H4 (cell line): ENCODE data around the gene DNAH14. TPM values are rescaled to one million over a fixed set of nuclear protein-coding genes. Genes with fewer than 3 reads are reported as not detected.
"Not testable (repeated sequence)": the region's sequence is repeated elsewhere in the genome, so short reads cannot be mapped to it uniquely, and the experiment has no call there.

Source experiments
- DNase-seq: peaks from one replicate; pipeline ENCODE4 v3.0.0-alpha.2; 2015; ENCODE audit warnings: low spot score
- total RNA-seq: library from RNA; depleted of rRNA; stranded (reverse); fragments of >200 nt; shearing (Covaris generic); gene quantifications from 2 replicates; pipeline ENCODE4 v1.2.3, GENCODE V29; 2014

The DNAH14 gene
- total RNA-seq, 1 experiment from 2014 or later, result not detected

GRCh38 chr1:225152061-225152460 lies 222.6 kb downstream of the DNAH14 start:
- no peak for DNase-seq

GRCh38 chr1:225155555-225155954 lies 226.1 kb downstream of the DNAH14 start:
- DNase-seq, result no peak

- DNase-seq, result peak; percentile 64
Measured at GRCh38 chr1:225156254-225156653, 226.8 kb downstream of the DNAH14 start.

GRCh38 chr1:225158291-225158690 lies 228.8 kb downstream of the DNAH14 start:
- no peak for DNase-seq

- no peak for DNase-seq
Measured at GRCh38 chr1:225159793-225160192, 230.3 kb downstream of the DNAH14 start.

GRCh38 chr1:225177409-225177808 lies 247.9 kb downstream of the DNAH14 start:
- not testable (repeated sequence) for DNase-seq

- DNase-seq, result no peak
Measured at GRCh38 chr1:225179686-225180085, 250.2 kb downstream of the DNAH14 start.

GRCh38 chr1:225182716-225183115 lies 253.2 kb downstream of the DNAH14 start:
- DNase-seq, result no peak

- DNase-seq, result no peak
Measured at GRCh38 chr1:225191199-225191753, 261.8 kb downstream of the DNAH14 start.

- no peak for DNase-seq
Measured at GRCh38 chr1:225201447-225201846, 272.0 kb downstream of the DNAH14 start.

GRCh38 chr1:225207791-225208190 lies 278.3 kb downstream of the DNAH14 start:
- no peak for DNase-seq

- DNase-seq, result no peak
Measured at GRCh38 chr1:225209153-225209552, 279.7 kb downstream of the DNAH14 start.

- not testable (repeated sequence) for DNase-seq
Measured at GRCh38 chr1:225210180-225210579, 280.7 kb downstream of the DNAH14 start.

- not testable (repeated sequence) for DNase-seq
Measured at GRCh38 chr1:225211694-225212442, 282.4 kb downstream of the DNAH14 start.

GRCh38 chr1:225224287-225224686 lies 294.8 kb downstream of the DNAH14 start:
- no peak for DNase-seq

- no peak for DNase-seq
Measured at GRCh38 chr1:225225681-225226080, 296.2 kb downstream of the DNAH14 start.

- no peak for DNase-seq
Measured at GRCh38 chr1:225228871-225229303, 299.4 kb downstream of the DNAH14 start.

- not testable (repeated sequence) for DNase-seq
Measured at GRCh38 chr1:225229429-225229828, 300.0 kb downstream of the DNAH14 start.

- no peak for DNase-seq
Measured at GRCh38 chr1:225230483-225230882, 301.0 kb downstream of the DNAH14 start.

GRCh38 chr1:225232930-225233329 lies 303.5 kb downstream of the DNAH14 start:
- not testable (repeated sequence) for DNase-seq

- no peak for DNase-seq
Measured at GRCh38 chr1:225242611-225243010, 313.1 kb downstream of the DNAH14 start.

GRCh38 chr1:225250432-225250831 lies 321.0 kb downstream of the DNAH14 start:
- DNase-seq, result no peak

- DNase-seq, result no peak
Measured at GRCh38 chr1:225253173-225253572, 323.7 kb downstream of the DNAH14 start.
